GM06990 (cell line): ENCODE measurements around the gene PRPF6.

Experiments
- DNase-seq: peaks from one replicate; pipeline ENCODE4 v3.0.0-alpha.2; 2011; ENCODE audit not compliant: insufficient read length; ENCODE audit errors: extremely low read depth
- H3K27me3 ChIP-seq: replicated peaks from 2 replicates; pipeline ENCODE4 v1.6.0; 2011; ENCODE audit warnings: low read length; ENCODE audit not compliant: control insufficient read depth, insufficient read depth
- H3K36me3 ChIP-seq: 2 replicates; pipeline ENCODE4 v1.5.1; 2011; ENCODE audit warnings: low read length; ENCODE audit not compliant: control insufficient read depth, insufficient read depth
- H3K4me3 ChIP-seq: replicated peaks from 2 replicates; pipeline ENCODE4 v1.5.1; 2011; ENCODE audit warnings: low read depth, mild to moderate bottlenecking, control low read depth, low read length
- CTCF ChIP-seq: IDR thresholded peaks from 2 replicates; pipeline ENCODE4 v1.5.1; 2011; ENCODE audit warnings: low read length, control low read depth, mild to moderate bottlenecking, inconsistent platforms; ENCODE audit not compliant: insufficient read depth, poor library complexity, severe bottlenecking

PRPF6 gene

GRCh38 chr20:64078934-64079272, 98.0 kb downstream of the PRPF6 start:
- TF ChIP-seq CTCF = no peak
- Histone ChIP-seq H3K27me3 (no peaks in the 10 kb centered on the region; the same call in 1 of the 2 replicates), H3K4me3 (peak overlapping the region; percentile 84), H3K36me3 (peaks cover 16% of the 10 kb centered on the region)
- no peak for DNase-seq

GRCh38 chr20:64079273-64080012, 98.5 kb downstream of the PRPF6 start, which contains the start of gene RGS19:
RGS19 (minus strand) TSS chr20:64079518; CDS start chr20:64076886, 2,632 bp downstream.
- H3K36me3 ChIP-seq = peaks cover 11% of the 10 kb centered on the region
- H3K27me3 ChIP-seq = peaks cover 2% of the 10 kb centered on the region
- TF ChIP-seq CTCF = no peak
- peak; percentile 89 for DNase-seq
- peak within 1 kb of the TSS; percentile 84 for H3K4me3 ChIP-seq

DNA sequence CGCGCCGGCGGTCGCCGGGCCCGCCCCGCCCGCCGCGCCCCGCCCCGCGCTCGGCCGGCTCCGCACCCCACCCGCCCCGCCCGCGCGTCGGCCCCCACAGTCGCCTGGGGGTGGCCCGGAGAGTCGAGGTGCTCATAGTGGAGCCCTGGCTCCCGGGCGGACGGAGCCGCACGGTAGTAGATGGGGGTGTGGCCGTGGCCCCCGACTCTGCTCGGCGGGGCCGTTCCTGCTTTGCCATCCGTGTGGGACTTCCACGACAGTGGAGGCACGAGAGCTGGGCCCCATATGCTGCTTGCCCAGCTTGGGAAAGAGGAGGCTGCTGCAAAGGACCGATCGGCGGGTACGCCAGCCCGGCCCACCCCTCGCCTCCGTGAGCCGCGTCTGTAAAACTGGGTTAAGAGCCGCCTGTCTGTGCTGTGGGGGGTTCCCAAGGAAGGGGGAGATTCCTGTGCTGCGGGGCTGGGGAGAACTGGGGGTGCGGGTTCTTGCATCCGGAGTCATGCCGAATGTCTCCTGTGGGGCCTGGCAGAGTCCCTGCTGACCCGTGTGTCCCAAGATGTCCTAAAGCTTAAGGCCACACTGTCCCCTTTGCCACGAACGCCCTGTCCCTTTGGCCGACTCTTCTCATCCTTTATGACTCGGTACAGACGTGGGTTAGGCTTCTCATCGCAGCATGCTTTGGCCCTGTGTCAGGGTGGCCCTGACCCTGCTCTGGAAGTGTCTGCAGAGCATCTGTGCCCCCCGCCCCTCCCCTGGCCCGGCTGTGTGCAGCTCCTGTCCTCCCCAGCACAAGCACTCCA, 99.3 kb downstream of the PRPF6 start, which contains the start of gene OPRL1:
OPRL1 (plus strand) TSS at position 70 of the 800 bp plus-strand sequence. CDS start 12,639 bp downstream, outside the sequence.
- Histone ChIP-seq H3K27me3 (peaks cover 4% of the 10 kb centered on the region), H3K36me3 (peaks cover 7% of the 10 kb centered on the region), H3K4me3 (peak within 1 kb of the TSS; percentile 84)
- no peak for TF ChIP-seq CTCF
- DNase-seq = peak; percentile 68

DNA sequence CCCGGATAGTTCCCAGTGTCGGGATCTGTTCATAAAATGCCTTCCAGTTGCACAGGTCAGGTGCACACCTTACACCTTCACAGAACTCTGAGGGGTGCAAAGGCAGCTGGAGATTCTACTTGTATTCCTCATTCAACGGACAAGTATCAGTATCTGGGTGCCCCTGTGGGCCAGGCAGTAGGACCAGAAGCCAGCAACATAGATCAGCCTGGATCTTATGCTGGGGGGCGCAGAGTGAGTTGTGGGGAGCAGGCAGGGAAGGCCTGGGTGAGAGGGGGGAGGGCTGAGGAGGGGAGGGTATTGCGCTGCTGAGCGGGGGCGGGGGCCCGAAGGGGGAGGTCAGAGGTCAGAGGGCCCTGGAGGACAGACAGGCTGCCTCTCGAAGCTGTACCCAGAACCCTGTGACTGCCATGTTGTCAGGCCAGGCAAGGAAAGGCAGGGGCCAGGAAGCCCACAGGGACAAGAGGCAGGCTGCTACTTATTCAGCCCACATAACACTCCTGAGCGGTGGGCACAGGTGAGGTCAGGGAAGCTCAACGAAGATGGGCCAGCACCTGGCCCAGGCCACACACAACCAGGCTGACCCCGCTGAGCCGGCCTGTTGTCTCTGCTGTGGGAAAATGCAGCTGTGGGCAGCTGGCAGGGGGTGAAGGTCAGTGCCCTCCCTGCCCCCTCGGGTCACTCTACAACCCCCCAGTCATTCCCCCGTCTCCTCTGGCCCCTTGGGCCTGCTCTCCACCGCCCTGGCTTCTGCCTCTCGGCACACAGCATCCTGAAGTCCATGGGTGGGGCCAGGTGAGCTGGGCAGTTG, 100.1 kb downstream of the PRPF6 start:
- no peak for DNase-seq

GRCh38 chr20:64081624-64081964, 100.7 kb downstream of the PRPF6 start:
- H3K4me3 ChIP-seq = no peak overlapping the region
- H3K36me3 ChIP-seq = no peaks in the 10 kb centered on the region
- no peak for DNase-seq
- H3K27me3 ChIP-seq = peaks cover 4% of the 10 kb centered on the region
- no peak for TF ChIP-seq CTCF

More for the DNA sequence above, 100.1 kb downstream of the PRPF6 start:
- H3K36me3 ChIP-seq = peaks cover 2% of the 10 kb centered on the region
- no peak for TF ChIP-seq CTCF
- H3K4me3 ChIP-seq = no peak overlapping the region
- H3K27me3 ChIP-seq = peaks cover 4% of the 10 kb centered on the region
